GM18868 (cell line): ENCODE measurements around the gene SFT2D3.

Source experiments
- ATAC-seq: cut with Tn5 transposase; IDR thresholded peaks from one replicate; pipeline ENCODE4 v1.9.1; 2021; ENCODE audit warnings: mild to moderate bottlenecking, moderate library complexity; ENCODE audit not compliant: unreplicated experiment

The SFT2D3 gene

DNA sequence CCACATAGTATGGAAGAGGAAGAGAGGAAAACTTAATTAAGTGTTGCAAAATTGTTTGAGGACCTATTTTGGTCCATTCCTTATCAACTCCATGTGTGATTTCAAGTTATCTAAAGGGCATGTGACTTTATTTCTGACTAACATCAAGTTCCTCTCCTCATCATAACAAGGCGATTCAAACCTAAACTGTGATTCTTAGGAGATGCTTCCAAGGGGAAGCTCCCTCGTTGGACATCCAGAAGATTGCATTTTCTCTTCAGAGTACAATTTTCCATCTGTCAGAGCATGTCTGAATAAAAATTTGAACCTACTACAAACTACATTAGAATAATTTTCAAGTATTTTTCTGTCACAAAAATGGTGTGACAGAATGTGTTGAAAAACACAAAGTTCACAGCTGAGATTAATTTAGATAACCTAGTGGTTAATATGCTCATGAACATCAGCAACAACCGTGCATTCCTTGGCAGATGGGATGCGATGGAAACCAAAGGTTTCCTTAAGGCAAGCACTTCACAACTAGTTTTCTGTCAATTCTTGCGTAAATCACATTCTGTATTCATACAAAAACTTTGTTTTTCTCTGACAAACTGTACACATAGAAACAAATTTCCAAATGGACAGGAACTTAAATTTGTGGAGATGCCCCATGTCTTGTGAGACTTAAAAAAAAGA, 4.2 kb downstream of the SFT2D3 start:
- no peak for ATAC-seq

DNA sequence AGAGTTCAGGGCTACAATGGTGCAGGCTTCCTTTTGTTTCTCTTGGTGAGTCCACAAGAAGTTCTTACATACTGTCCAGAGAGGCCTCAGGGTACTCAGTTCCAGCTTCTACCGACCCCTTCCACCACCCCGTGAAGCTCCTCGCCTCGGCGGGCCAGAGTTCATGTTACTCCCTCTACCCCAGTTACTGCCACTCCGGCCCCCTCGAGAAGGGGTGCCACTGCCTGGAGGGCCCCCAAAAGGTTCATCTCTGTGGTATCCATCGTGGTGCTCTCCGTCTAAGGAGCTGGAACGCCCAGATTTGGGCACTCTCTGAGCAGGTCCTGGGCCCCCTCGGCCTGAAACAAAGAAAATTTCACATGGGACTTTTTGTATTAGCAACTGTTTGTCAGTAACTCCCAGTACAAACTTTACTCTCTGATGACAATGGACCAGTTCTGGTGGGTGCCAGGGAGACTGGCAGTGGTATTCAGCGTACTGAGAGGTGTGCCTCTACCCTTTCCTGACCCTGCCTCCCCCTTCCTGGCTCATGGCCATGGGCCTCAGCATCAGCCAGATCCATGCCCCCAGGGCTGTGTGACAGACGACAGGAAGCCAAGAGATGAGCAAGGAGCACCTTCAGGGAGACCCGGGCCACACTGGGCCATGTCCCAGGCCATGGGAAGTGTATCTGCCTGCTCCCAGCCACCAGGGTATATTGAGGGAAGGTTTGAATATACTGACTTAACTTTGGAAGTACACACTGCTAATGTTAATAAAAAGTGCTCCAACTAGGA, 5.1 kb downstream of the SFT2D3 start:
- ATAC-seq = no peak

DNA sequence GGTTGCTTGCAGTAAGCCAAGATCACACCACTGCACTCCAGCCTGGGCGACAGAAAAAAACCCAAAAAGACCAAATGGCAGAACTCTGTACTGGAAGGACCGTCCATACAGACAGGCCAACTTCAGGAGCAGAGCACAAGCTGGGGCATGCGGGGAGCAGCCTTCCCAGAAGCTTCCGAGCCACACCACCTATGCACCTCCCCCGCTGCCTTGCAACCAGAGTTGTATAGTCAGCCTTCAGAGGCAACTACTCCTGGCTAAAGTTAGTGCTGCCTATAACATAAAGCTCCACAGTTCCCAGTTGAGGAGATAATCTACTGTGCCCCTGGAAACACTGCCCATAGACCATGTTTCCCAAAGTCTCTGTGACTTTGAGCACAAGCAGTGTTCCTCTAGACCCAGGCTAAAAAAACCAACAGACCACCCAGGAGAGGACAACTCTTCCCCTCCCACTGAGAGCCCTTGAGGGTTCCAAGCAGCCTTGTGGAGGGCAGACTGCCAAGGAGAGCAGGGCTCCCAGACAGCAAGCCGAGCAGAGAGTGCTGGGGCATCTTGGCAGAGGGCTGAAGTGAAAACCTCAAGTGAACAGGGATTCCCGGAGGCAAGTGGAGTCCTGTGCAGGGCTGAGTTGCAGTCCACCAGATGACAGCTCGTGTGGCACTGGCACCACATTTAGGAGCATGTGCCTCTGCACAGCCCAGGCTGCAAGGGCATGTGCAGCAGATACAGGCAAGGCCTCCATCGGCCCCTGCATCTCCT, 6.8 kb downstream of the SFT2D3 start:
- ATAC-seq = no peak

DNA sequence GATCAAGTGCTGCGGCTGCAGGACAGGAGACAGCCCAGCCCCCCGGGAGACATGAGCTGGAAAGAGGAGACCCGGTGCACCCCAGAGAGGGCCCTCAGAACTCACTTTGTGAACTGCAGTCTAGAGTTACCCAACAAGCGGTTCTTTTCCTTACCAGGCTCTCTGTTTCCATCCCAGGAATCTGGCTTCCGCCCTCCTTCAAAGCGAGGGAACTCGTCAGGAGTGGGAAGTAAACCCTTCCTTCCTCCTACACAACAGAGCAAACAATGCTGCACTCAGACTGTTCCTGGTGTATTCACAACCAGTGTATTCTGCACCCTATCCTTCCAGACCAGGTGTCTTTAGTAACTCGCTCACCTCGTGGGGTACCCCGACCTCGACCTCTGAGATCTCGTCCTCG, 8.0 kb downstream of the SFT2D3 start:
- ATAC-seq = no peak

DNA sequence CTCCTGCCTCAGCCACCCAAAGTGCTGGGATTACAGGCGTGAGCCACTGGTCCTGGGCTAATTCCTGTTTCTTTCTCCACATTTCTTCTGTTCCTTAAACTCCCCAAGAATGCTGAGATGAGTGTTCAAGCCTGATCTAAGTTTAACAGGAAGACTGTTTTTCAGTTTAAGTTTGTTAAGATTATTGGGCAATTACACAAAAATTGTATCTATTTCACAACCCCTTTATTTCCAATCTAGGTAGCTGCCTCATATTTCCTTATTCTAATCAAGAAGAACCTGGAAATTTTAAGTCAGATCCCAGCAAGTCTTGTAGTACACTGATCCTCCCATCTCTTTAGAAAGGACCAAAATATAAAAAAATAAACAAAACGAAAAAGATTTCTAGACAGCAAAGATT, 11.7 kb downstream of the SFT2D3 start:
- no peak for ATAC-seq

DNA sequence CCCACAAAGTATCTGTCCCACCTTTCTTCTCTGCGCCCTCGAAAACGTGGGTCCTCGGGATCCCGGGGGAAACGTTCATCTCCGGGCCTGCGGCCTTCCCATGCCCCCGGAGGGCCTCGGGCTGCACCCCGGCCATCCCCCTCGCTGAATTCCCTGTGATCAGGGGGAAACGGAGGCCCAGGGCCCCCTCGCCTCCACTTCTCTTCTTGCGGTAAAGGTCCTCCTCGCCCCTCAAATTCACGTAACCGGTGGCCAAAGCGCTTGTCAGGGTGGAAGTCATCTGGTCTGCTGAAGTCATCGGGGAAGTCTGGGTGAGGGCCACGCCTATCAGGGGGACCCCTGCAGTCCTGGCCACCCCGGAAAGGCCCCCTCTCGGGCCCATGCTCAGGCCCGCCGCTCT, 12.3 kb downstream of the SFT2D3 start:
- no peak for ATAC-seq

DNA sequence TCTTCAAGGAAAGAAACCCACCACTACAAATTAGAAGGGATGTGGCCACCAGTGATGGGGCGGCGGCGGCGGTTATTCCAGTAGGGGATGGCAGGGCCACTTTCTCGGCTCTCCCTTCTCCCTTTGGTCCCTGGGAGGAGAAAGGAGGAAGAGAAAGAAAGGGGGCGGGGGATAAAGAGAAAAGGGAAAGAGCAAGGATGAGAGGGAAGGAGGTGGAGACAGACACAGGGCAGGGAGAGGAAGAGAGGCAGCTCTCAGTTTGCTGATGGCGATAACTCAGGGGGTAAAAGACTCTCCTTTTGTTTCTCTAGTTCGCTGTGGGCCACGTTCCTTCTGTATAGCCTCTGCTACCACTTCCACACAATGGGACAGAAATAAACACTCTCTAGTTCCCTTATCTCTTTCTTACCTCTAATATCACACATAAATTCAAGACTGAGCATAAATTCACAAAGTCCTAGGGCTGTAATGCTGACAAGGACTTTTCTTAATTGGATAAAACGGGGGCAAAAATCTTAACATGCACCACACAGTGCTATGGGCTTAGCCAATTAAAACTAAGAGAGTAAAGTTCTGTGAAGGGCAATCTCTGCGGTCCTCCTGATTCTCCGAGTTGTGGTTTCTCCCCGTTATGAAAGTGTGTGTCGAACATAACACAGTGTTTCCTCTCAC, 14.6 kb downstream of the SFT2D3 start:
- no peak for ATAC-seq

DNA sequence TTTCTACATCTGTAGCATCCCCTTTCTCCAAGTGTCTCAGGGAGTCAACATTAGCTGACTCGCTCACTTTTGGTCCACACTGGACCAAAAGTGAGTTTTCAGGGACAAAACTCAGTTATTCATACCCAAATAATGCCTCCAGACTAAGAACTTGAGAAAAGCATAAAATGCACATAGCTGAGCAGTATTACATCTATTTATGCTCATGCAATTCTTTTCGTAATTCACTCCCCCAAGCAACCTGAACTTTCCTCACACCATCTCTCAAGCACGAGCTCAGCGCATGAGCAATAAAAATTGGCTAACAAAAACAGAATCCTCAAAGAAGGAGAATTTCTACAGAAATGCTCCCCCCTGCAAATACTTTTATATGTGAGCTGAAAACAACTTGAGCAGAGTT, 17.0 kb downstream of the SFT2D3 start:
- no peak for ATAC-seq

DNA sequence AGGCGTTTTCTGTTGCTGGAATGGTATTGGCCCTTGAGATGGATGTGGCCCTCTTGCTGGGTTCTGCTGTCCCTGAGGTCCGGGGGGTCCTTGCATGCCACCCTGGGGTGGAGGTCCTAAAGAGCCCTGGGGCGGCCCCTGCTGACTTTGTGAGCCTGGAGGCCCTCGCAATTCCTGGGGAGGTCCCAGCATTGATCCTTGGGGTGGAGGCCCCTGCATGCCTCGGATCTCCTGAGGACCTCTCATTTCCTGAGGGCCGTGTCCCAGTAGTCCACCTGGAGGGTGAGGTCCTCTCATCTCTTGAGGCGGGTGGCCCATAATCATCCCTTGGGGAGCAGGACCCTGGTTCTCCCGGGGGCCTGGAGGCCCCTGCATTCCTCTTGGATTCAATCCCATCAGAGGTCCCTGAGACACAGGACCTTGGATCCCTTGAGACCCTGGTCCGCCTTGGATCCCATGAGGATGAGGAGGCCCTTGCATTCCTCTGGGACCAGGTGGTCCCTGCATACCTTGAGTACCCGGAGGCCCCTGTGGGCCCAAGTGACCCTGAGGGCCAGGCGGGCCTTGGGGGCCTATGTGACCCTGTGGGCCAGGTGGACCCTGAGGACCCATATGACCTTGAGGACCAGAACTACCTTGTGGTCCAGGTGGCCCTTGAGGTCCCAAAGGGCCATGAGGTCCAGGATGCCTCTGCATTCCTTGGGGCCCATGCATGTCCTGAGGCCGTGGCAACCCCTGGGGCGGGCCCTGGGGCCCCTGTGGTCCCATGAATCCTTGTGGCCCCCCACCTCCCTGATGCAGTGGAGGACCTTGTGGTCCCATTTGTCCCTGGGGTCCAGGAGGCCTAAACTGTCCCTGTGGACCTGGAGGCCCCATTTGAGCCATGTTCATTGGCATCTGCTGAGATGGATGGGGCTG, 18.3 kb downstream of the SFT2D3 start:
- no peak for ATAC-seq

DNA sequence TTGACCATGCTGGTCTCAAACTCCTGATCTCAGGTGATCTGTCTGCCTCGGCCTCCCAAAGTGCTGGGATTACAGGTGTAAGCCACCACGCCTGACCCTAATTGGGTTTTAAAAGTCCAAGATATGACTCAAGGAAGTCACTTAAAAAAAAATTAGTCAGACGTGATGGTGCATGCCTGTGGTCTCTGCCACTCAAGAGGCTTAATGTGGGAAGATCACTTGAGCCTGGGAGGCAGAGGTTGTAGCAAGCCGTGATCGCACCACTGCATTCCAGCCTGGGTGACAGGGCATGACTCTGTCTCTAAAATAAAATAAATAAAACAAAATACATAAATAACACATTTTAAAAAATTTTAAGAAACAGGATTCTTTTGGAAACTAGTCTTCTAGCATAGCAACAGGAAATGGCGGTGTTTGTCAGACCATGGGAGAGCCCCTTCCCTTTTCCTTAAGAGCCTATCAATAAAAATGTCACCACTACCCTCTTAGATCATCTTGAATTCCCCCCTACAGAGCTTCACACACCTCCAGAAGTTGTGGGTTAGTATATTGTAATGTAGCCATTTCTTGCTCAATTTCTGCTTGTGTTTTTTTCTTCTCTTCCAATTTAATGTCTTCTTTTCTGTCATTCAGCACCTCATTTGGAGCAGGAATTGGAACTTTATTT, 20.1 kb downstream of the SFT2D3 start:
- ATAC-seq = no peak

DNA sequence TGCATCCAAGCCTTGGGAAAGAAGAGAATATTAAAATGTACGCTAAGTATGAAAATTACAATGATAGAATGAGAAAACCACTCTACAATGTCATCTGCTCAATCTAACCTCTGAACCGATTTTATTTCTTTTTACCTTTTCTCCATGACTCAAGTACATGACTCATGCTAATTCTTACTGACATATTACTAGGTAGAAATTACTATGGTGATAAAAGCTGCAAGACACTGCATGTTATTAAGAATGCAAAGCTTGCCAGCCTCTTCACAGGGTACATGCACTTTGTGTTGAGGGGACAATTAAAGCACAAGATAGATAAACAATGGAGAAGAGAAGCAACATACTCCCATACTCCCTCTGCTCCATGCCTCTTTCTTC, 20.7 kb downstream of the SFT2D3 start:
- ATAC-seq = no peak

DNA sequence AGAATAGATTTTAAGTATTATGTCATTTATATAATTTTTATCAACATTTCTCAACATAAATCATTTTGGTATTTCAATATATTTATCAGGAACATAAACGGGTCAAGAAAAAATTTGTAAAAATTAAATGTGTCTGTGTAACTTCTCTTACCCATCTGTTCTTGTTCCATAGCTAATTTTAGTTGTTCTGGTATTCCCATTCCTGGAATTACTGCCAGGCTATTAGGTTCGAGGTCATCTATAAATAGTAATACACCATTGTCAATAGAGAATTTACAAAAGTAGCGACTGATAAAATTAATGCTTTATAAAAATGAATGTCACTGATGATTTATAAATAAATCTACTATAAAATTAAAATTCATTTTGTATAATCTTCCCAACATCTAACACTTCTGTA, 21.5 kb downstream of the SFT2D3 start:
- no peak for ATAC-seq

DNA sequence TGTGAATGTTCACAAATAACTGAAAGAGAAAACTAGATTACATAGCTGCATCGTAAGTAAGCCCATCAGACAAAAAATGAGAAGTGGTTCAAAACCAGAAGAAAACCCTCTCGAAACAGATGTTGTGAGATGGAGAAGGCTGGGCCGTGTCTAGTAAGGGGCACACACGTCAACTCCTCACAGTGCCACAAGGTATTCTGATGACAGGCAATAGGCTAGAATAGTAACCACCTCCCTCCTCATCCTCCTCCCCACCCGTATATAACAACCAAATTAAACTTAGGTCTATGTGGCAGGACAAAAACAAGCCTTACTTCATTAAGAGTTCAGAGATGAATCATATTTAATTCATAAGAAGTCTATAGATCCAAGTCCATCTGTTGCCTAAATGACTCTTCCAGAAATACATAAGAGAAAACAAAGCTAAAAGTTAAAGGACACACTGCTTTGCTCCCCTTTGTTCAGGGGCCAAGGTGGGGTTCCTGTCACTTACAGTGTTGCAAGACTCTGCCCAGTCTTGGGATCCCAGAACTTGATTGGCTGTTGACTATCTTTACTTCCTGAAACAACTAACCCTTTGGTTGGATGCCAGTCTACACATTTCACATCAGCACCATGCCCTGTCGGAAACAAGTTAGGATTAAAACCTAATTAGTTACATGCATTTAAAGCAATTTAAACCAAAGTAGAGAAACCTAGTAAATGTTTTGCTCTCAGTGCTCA, 25.0 kb downstream of the SFT2D3 start:
- no peak for ATAC-seq

DNA sequence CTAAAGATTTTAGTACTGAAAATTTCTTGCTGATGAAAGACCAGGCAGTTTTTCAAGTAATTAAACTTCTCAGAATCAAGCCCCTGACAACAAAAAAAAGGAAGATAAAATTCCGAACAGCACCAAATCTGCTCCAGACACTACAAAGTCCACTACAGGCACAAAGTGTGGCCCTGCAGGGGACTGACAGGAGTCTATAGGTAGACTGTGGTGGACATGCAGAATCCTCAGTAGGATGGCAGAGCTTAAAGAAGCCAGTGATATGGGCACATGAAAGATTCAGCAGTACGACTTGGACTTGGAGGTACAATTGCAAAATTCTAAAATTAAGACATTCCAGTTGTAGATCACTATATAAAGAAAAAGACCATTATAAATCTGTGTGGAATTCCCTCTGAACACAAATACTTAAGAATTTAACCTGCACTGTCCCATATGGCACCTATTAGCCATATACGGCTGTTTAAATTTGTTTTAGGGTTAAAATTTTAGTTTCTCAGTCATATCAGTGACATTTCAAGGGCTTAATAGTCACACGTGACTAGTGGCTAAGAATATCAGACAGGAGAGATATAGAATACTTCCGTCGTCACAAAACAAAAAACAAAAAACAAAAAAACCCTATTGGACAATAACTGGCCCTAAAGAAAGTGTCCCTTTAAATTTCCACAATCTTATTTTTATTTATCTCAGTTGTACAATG, 32.0 kb downstream of the SFT2D3 start:
- no peak for ATAC-seq

DNA sequence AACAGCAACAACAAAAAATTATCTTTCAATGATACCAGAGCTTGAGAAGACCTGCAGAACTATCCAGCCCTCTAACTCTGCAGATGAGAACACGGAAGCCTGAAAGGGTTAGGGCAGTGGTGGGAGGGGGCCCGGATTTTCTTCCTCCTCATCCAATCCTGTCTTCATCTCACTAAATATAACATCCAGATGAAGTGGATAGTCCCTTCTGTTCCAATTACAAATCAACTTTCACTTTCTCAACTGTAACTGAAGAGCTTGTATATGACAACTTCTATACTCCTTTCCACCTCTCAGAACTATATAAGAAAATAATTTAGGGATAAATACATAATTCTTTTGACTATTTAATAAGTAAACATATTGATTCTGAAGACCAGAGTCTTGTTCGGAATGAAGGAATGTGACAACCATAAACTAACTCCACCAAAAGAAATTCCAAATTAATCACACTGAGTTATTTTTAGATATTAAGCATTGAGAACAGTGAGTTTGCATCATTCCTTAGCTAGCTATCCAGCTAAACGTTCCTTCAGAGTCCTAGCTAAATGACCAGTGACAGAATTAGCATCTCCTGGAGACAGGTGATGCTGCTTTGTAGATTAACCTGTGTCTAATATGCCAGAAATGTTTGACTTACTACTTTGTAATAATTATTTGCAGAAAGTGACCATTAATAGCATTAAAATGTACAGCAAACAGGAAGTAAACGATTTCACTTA, 32.7 kb downstream of the SFT2D3 start:
- ATAC-seq = no peak

DNA sequence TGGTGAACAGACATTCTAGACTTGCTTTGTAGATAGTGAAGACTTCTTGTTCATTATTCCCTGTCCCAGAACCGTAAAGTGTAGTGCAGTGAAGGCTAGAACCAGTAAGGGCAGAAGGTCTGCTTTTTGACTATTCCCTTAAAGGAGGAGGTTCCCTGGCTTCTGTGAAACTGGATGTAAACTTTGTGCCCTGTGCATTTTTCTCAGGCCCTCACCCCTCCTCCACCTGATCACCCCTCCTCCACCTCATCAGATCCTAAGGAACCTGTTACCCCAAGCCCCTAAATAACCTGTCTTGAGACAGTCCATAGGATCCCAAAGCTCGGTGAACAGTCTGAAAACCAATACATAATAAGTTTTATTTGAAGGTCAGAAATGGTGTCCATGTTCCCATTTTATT, 33.7 kb downstream of the SFT2D3 start:
- ATAC-seq = no peak

DNA sequence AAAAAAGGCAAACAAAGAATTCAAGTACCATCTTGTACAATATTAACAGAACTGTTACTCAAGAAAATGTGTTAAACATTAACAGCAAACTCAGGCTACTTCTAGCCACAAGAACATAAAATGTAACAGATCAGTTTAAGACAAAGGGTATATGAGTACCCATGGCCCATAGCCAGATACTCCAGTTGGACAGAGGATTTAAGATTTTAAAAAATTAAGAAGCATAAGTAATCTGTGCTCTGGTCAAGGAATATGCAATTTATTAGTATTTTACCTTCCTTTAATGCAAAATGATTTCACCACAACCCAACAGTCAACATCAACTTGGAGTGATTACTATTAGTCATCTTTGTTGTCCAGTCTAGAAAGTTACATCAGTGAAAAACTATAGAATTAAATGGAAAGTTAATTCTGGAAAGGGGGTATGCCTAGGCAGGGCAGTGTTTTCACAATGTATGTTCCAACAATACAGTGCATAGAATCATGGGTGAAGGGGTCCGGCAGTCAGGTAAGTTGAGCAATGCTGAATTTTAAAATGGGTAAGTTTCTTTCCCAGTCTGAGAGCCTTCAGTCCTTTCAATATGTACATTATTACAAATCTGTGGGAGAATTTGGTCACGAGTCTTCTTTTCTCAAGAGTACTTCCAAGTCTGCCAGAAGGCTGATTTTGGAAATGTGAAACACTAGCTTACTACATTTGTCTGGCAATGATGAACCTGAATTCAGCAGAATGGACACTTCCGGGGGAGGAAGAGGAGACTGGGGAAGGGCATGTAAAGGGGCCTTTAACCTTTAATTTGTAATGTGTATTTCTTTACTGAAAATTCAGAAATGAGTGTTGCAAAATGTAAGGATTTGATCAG, 34.5 kb downstream of the SFT2D3 start:
- ATAC-seq = no peak
